Measurements from ENCODE around the gene PLCB1. TPM values are rescaled to one million over a fixed set of nuclear protein-coding genes. Genes with fewer than 3 reads are reported as not detected.

PLCB1 gene
- total RNA-seq, 1 donor = 14.6 TPM

DNA sequence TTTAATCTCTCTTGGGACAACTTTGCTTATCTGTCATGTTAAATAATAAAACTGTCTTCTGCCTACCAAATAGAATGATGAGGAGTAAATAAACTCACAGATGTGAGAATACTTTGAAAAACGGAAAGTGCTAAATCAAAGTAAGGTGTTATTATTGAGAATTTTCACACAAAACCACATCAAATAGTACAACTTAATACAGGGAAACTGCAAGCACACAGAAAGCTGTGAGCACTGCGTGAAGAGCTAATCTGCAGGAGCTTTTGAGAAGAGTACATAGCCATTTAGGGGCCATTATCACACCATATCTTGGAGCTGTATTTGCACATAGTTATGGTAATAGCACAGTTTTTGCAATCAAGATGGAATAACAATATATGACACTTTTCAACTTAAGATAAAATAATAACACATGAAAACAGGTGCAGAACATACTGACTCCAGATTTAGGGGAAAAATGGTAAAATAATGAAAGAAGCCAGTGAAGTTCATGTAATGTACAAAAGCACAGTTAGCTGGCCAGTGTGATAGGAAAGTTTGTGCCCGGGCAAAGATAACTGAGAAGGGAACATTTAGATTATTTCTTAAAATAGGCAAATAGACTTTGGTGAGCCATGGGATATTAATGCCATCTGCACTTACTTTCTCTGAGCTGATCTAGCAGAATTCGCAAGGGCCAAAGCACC, 538.3 kb downstream of the PLCB1 start:
- no peaks in the 10 kb centered on the region for H3K27me3 ChIP-seq (ENCODE audit: insufficient read depth, low read length)
- H3K4me1 ChIP-seq (ENCODE audit: insufficient read depth, low read length) = no peaks in the 10 kb centered on the region
- H3K9me3 ChIP-seq (ENCODE audit: low read depth, low read length) = no peaks in the 10 kb centered on the region
- H3K4me3 ChIP-seq (ENCODE audit: low read length) = no peak overlapping the region

DNA sequence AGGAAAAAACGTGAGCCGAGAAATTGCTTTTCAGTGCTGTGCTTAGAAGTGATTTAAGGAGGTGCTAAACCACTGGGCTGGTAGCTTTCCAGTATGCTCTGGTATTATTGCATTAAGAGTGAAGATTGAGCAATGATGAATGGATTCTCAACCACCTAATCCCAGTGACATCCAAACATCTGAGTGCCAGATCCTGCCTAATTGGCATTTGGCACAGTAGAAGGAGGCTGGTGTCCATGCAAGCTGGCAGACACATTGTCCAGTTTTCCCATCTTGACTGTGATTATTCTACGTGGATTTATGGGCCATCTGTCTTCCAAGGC, 538.8 kb downstream of the PLCB1 start:
- Histone ChIP-seq H3K4me3 (ENCODE audit: low read length) (no peak overlapping the region), H3K27me3 (ENCODE audit: insufficient read depth, low read length) (no peaks in the 10 kb centered on the region), H3K4me1 (ENCODE audit: insufficient read depth, low read length) (no peaks in the 10 kb centered on the region), H3K9me3 (ENCODE audit: low read depth, low read length) (no peaks in the 10 kb centered on the region)

DNA sequence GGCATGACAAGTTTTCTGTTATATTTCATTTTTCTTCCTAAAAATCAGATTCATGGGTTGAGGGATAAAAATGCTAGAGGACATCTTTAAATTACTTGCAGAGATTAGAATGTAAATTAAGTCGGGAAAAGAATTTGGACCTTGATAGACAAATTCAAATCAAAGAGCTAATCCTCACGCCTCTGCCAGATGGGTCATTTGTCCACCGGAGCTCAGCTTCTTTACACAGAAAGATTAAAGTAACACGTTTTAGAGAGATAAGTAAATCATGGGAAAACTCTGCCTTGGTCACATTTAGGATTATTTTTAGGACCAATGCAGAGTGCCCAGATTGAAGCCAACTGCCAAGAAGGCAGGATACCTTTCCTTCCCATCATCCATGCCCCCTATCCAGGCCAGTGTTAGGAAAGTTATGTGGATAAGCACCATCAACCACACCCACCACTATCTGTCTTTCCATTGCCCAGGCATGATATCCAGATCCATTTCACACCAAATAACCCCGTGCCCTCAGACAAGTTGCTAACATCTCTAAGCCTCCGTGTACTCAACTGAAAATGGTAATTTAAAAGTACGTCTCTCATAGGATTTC, 539.4 kb downstream of the PLCB1 start:
- no peaks in the 10 kb centered on the region for H3K4me1 ChIP-seq (ENCODE audit: insufficient read depth, low read length)
- H3K27me3 ChIP-seq (ENCODE audit: insufficient read depth, low read length) = no peaks in the 10 kb centered on the region
- H3K9me3 ChIP-seq (ENCODE audit: low read depth, low read length) = no peaks in the 10 kb centered on the region
- no peak overlapping the region for H3K4me3 ChIP-seq (ENCODE audit: low read length)

DNA sequence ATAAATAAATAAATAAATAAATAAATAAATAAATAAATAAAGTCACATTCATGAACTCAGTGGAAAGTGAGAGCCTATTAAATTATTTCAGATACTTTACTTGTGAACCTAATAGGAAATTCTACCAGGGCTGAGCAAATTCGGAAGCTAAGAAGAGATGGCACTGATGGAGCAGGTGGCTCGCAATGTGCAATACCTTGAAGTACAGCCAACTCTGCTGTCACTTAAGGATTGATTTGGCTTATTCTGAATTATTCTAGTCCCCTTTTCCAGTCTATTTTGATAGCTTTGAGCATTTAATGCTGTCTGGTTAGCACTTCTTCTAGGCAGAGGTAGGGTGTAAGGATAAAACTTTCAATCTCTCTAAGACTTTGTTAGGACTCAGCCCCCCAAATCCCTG, 541.0 kb downstream of the PLCB1 start:
- Histone ChIP-seq H3K27me3 (ENCODE audit: insufficient read depth, low read length) (no peaks in the 10 kb centered on the region), H3K4me3 (ENCODE audit: low read length) (no peak overlapping the region), H3K9me3 (ENCODE audit: low read depth, low read length) (no peaks in the 10 kb centered on the region), H3K4me1 (ENCODE audit: insufficient read depth, low read length) (no peaks in the 10 kb centered on the region)

DNA sequence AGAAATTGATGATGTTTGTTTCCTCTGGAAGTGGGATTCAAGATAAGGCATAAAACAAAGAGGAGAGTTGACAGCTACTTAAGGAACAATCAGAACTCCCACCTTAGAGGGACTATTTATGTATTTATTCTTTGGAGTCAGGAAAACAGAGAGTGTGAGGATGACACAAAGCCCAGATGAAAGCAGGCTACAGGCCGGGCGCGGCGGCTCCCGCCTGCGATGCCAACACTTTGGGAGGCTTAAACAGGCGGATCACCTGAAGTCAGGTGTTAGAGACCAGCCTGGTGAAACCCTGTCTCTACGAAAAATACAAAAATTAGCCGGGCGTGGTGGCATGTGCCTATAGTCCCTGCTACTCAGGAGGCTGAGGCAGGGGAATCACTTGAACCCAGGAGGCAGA, 543.8 kb downstream of the PLCB1 start:
- H3K4me3 ChIP-seq (ENCODE audit: low read length) = no peak overlapping the region
- H3K27me3 ChIP-seq (ENCODE audit: insufficient read depth, low read length) = no peaks in the 10 kb centered on the region
- H3K4me1 ChIP-seq (ENCODE audit: insufficient read depth, low read length) = no peaks in the 10 kb centered on the region
- no peaks in the 10 kb centered on the region for H3K9me3 ChIP-seq (ENCODE audit: low read depth, low read length)

DNA sequence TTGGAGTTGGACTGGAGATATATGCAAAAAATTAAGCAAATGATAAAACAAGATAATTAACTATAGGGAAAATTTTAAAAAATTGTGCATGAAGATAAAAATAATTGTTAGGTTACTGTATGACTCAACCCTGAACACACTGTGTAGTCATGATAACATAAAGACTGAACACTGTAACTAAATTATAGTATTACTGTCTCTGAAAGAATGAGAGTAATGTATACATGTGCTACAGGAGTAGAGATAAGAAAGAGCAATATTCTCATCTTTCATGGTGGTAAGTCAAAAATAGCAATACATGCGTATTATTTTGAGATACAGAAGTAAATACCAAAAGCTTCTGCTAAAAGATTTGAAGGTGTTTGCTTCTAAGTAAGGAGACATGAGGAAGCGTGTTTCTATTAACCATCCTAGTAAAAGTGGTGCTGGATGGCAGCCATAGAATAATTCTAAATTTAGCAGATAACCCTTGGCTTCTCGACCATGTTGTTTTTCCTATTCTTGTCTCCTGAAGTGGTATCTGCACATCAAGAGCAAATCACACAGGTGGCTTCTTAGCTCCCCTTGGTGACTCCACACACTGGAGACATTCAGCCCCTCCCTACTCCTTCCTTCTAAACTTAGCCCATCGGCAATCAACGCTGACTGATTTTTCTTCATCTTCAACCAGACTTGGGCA, 546.2 kb downstream of the PLCB1 start:
- Histone ChIP-seq H3K27me3 (ENCODE audit: insufficient read depth, low read length) (no peaks in the 10 kb centered on the region), H3K4me3 (ENCODE audit: low read length) (no peak overlapping the region), H3K9me3 (ENCODE audit: low read depth, low read length) (no peaks in the 10 kb centered on the region), H3K4me1 (ENCODE audit: insufficient read depth, low read length) (no peaks in the 10 kb centered on the region)

DNA sequence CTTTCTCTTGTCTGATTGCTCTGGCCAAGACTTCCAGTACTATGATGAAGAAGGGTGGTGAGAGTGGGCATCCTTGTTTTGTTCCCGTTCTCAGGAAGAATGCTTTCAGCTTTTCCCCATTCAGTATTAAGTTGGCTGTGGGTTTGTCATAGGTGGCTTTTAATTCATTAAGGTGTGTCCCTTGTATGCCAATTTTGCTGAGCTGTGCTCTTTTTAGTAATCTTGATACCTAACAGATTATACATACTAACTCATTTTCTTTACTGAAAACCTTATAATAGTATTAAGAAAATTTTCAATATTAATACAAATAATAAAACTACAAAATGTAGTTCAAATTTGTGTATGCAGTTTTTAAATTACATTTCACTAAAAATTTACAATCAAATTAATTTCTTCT, 557.3 kb downstream of the PLCB1 start:
- Histone ChIP-seq H3K9me3 (ENCODE audit: low read depth, low read length) (peaks cover 12% of the 10 kb centered on the region), H3K27me3 (ENCODE audit: insufficient read depth, low read length) (no peaks in the 10 kb centered on the region), H3K4me3 (ENCODE audit: low read length) (no peak overlapping the region), H3K4me1 (ENCODE audit: insufficient read depth, low read length) (no peaks in the 10 kb centered on the region)

DNA sequence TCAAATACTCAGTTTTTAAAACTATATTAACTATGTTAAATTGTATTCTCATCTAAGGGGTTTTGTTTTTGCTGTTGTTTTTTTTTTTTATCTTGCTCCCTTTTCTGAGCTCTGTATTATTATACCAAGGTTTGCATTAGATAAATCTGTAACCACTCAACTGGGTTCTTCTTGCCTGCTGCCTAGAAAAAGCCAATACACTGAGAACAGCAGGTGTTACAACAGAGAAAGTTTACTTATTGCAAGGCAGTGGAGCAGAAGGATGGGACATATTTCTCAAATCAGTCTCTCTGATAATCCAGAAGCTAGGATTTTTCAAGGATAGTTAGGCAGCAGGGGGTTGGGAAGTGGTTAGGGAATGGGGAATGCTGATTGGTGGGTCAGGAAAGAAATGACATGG, 558.0 kb downstream of the PLCB1 start:
- Histone ChIP-seq H3K9me3 (ENCODE audit: low read depth, low read length) (peaks cover 12% of the 10 kb centered on the region), H3K4me1 (ENCODE audit: insufficient read depth, low read length) (no peaks in the 10 kb centered on the region), H3K4me3 (ENCODE audit: low read length) (no peak overlapping the region), H3K27me3 (ENCODE audit: insufficient read depth, low read length) (no peaks in the 10 kb centered on the region)

DNA sequence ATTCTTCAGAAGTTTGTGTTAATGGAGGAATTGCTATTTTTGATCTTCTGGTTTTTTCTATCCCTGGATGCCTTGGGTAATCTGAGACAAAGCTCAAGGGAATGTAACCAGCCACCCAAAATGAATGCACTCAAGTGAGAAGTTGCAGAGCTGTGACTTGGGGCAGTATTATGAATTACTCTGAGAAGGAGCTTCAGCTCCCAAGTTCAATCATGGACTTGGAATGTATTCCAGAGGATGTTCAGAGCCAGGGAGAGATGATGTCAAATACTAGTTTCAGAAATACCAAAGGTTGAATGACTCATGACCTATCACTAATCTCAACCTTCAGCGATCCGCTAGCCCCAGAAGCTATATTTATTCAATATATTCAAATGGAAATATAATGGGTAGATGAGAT, 561.6 kb downstream of the PLCB1 start:
- H3K9me3 ChIP-seq (ENCODE audit: low read depth, low read length) = peaks cover 12% of the 10 kb centered on the region
- H3K4me3 ChIP-seq (ENCODE audit: low read length) = no peak overlapping the region
- H3K27me3 ChIP-seq (ENCODE audit: insufficient read depth, low read length) = no peaks in the 10 kb centered on the region
- no peaks in the 10 kb centered on the region for H3K4me1 ChIP-seq (ENCODE audit: insufficient read depth, low read length)

DNA sequence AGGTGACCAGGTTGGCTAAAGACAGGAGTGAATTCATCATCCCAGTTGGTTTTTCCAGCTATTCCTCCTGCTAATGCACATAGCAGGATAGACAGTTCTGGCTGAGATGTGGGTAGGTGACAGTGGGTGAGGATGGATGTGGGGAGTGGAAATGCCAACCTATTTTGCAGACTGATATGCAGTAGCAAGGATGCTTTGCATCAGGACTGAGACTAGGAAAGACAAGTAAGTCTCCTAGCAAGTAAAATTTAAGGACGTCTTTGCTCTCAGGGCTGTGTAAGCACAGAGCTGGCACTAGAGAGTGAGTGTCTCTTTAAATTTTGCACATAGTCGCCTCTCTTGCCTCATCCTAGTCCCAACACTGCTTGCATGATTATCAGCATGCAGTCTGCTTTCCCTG, 568.7 kb downstream of the PLCB1 start:
- H3K4me3 ChIP-seq (ENCODE audit: low read length) = no peak overlapping the region
- no peaks in the 10 kb centered on the region for H3K9me3 ChIP-seq (ENCODE audit: low read depth, low read length)
- no peaks in the 10 kb centered on the region for H3K4me1 ChIP-seq (ENCODE audit: insufficient read depth, low read length)
- H3K27me3 ChIP-seq (ENCODE audit: insufficient read depth, low read length) = no peaks in the 10 kb centered on the region

DNA sequence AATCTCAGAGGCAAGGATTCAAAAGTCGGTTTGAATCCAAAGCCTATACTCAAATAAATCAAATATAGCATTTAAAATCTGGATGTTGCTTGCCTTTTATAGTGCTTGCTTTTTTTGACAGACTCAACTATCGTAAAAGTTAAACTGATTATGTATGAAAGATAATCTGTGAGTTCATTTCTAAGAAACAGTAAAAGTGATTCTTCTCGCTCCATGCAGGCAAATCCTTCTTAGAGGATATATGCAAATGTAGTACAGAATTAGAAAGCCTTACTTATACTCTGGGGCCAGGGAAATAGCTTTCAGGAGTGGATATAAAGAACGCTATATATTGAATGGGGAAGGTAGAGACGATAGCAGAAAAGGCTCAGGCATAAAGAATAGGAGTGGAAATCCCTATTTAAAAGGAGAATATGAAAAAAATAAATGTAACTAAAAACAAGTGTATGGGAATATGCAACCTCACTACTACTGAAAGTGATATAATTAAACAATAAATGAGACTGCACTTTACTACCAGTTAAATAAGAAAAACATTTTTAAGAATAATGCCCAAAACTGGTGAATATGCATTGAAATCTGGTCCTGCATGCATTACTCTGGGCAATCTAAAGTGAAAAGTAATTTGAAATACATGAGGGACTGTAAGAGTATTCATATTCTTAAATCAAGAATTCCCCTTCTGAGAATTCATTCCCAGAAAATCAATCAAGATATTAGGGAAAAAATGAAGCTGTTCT, 575.1 kb downstream of the PLCB1 start:
- H3K4me1 ChIP-seq (ENCODE audit: insufficient read depth, low read length) = no peaks in the 10 kb centered on the region
- H3K4me3 ChIP-seq (ENCODE audit: low read length) = no peak overlapping the region
- no peaks in the 10 kb centered on the region for H3K9me3 ChIP-seq (ENCODE audit: low read depth, low read length)
- H3K27me3 ChIP-seq (ENCODE audit: insufficient read depth, low read length) = no peaks in the 10 kb centered on the region

DNA sequence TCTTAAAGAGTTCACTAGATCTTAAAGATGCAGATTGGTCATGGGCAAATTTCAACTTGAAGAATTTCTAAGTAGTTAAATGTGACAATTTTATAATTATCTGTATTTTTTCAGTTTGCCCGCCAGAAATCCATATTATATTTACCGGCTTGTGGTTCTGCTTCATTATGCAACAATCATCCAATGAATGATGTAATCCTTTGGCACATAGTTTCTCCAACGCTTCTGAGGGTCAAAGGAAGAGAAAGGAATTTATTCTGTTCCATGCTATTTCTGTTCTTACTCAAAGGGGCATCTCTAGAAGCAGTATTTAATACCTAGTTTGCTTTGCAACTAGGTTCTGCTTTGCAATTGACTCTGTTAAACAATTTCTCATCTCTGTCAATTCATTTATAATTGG, 577.6 kb downstream of the PLCB1 start:
- no peaks in the 10 kb centered on the region for H3K27me3 ChIP-seq (ENCODE audit: insufficient read depth, low read length)
- no peaks in the 10 kb centered on the region for H3K4me1 ChIP-seq (ENCODE audit: insufficient read depth, low read length)
- no peak overlapping the region for H3K4me3 ChIP-seq (ENCODE audit: low read length)
- no peaks in the 10 kb centered on the region for H3K9me3 ChIP-seq (ENCODE audit: low read depth, low read length)

DNA sequence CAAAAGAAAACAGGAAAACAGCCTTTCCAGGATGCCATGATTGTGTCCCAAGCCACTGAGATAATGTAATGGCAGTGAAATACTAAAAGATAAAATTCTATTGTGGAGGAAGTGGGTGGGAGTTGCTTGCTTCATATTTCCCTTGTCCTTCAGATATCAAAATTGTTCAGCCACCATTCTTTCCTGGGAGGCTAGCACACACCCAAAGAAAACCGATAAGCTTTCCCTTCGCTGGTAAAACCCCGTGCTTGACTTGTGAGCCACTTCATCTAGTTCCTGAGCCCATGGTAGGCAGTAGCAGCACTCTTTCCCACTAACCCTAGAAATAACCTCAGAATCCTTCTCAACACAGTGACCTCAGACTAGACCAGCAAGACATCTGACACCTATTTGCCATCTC, 579.4 kb downstream of the PLCB1 start:
- H3K4me1 ChIP-seq (ENCODE audit: insufficient read depth, low read length) = no peaks in the 10 kb centered on the region
- H3K27me3 ChIP-seq (ENCODE audit: insufficient read depth, low read length) = no peaks in the 10 kb centered on the region
- no peaks in the 10 kb centered on the region for H3K9me3 ChIP-seq (ENCODE audit: low read depth, low read length)
- no peak overlapping the region for H3K4me3 ChIP-seq (ENCODE audit: low read length)

DNA sequence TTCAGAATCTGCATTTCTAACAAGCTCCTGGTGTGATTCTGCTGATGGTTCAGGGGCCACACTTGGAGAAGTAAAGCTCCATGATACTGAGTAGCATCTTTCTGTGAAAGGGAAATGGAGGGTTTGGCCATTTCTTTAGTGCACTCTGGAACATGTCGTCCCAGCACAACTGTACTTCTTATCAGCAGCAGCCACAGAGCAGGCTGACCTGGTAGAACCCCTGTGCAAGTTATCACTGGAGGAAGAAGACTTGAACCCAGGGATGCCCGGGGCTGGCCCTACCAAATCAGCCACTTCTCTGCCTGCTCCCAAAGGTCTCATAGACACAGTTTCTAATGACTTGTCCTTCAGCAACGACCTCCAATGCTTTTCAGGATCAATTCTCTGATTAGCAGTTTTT, 582.1 kb downstream of the PLCB1 start:
- Histone ChIP-seq H3K4me3 (ENCODE audit: low read length) (no peak overlapping the region), H3K4me1 (ENCODE audit: insufficient read depth, low read length) (no peaks in the 10 kb centered on the region), H3K27me3 (ENCODE audit: insufficient read depth, low read length) (no peaks in the 10 kb centered on the region), H3K9me3 (ENCODE audit: low read depth, low read length) (no peaks in the 10 kb centered on the region)

DNA sequence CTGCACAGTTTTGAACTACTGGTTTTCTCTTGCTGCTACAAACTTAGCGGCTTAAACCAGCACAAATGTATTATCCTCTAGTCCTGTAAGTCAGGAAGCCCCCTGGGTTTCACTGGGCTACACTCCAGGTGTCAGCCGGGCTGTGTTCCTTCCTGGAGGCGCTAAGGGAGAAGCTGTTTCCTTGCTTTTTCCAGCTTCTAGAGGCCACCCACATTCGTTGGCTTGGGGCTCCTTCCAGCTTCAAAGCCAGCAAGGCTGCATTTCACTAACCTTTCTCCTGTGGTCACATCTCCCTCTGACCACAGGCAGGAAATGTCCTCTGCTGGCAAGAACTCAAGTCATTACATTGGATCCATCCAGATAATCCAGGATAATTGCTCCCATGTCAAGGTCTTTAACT, 586.2 kb downstream of the PLCB1 start:
- H3K4me1 ChIP-seq (ENCODE audit: insufficient read depth, low read length) = no peaks in the 10 kb centered on the region
- H3K27me3 ChIP-seq (ENCODE audit: insufficient read depth, low read length) = no peaks in the 10 kb centered on the region
- H3K4me3 ChIP-seq (ENCODE audit: low read length) = no peak overlapping the region
- no peaks in the 10 kb centered on the region for H3K9me3 ChIP-seq (ENCODE audit: low read depth, low read length)

All from mononuclear cell (primary cell).